GM19452 (cell line): Measurements from ENCODE around the gene ATXN1L.
"Not testable (repeated sequence)": the region's sequence is repeated elsewhere in the genome, so short reads cannot be mapped to it uniquely, and the experiment has no call there.

Experiments used
- ATAC-seq: cut with Tn5 transposase; IDR thresholded peaks from one replicate; pipeline ENCODE4 v1.9.1; 2021; ENCODE audit not compliant: unreplicated experiment

ATXN1L gene

DNA sequence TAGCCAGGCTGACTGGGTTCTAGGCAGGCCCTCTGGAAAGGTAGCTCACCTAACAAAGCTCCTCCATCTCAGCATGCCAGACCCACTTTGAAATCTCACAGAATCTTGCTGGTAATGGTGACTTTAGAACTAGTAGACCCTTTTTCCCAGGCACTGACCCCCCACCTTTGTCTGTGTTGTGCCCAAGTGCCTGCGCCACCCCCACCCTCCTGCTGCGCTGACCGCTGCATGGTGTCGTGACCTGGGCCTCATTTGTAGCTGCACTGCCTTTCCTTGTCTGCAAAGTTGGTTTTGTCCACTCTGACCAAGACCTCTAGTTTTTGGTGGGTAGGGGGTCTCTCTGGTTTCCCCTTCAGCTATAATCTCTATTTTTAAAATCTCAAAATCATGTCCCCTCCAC lies 6.8 kb downstream of the ATXN1L start:
- no peak for ATAC-seq

- peak; percentile 78 for ATAC-seq
Measured at GRCh38 chr16:71853413-71853812, 7.6 kb downstream of the ATXN1L start.

DNA sequence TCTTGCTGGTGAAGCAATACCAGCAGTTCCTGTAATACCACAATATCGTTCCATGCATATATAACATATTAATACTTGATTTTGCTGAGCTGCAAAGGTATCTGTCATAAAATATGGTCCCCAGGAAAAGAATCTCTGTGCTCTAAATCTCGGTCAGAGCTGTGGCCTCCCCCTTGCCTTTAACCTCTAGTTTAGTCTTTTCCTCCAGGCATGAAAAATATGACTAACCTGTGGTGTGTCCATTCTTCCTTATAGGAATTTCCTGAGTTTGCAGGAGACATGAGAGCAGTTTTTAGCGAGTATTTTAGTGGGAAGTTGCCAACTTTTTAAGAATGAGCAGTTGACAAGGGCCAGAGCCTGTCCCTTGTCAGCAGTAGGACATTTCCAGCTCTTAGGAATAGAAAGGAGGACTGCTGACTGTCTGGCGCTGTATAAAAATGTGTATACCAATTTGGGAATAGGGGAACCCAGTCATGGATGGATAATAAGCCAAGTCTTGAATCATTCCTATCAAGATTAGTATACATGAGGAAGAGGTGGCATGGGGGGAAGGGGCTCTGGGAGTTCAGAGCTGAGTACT lies 8.7 kb downstream of the ATXN1L start:
- ATAC-seq = no peak

DNA sequence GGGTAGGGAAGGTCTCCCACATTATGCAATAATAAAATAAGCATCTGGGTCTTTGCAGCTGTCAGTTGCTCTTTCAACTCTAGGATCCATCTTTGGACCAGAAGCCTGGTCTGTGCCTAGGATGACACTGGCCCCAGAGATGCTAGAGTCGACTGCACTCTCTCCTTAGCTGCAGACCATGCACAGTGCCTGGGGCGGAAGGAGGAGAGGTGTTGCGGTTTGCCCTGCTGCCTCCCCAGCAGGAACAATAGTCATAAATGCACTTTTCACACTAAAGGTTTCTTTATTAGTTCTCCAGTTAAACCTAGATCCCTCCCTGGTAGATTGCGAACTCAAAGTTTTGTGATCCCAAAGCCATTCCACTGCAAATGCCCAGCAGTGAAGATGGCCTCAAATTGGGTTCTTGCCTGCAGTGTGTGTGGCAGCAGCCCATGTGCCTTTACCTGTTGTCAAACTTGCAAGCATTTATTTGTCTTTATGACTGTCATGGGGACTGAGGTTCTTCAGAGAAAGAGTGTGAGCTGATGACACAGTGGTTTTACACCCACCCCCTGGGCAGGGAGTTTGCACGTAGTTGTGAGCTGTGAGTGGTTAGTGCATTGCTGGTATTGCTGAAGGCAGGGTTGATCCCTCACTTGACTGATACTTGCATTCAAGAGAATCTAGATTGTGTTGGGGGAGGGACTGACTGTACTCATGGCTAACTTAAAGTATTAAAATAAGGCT lies 10.3 kb downstream of the ATXN1L start:
- no peak for ATAC-seq

GRCh38 chr16:71859762-71860521 lies 14.2 kb downstream of the ATXN1L start:
- no peak for ATAC-seq

GRCh38 chr16:71863995-71864394 lies 18.2 kb downstream of the ATXN1L start:
- no peak for ATAC-seq

DNA sequence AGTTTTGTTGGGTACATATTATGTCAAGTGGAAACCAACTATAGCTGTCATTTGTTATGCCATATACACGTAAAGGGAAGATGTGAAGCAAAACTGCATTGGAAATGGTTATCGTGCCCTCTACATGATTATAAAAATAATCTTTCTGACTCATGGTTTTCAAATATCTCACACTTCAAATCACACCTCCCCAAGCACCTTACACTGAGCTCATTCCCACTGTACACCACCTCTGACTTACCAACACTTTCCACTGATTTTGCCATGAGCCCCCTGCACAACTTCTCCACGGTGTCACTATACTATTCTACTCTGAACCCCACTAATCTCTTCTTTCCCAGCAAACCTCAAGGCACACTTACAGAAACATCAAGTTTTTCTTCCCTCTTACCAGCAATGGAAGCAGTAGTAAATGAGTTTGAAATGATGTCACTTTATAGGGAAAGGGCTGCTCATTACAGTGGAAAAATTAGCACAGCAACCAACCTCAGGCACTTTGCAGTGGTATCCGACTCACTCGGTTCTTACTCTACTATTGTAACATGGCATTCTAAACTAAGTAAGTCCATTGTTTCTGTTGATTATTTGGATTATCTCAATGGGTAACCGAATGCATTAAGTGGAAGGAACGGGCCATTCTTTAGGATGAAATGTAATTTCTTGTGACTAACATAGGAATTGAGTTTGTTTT lies 19.5 kb downstream of the ATXN1L start:
- ATAC-seq = no peak

DNA sequence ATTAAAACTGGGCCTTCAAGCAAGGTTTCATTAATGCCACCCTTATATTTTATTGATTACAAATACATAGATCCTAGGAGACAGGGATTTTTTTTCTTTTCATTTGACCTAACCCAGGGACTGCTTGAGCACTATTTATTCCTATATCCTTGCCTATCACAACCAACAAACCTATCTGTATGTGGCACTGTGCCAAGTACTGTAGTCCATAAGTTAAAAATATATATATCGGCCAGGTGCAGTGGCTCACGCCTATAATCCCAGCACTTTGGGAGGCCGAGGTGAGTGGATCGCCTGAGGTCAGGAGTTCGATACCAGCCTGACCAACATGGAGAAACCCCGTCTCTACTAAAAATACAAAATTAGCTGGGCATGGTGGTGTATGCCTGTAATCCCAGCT lies 21.4 kb downstream of the ATXN1L start:
- not testable (repeated sequence) for ATAC-seq

- ATAC-seq = no peak
Measured at GRCh38 chr16:71867939-71868338, 22.2 kb downstream of the ATXN1L start.

DNA sequence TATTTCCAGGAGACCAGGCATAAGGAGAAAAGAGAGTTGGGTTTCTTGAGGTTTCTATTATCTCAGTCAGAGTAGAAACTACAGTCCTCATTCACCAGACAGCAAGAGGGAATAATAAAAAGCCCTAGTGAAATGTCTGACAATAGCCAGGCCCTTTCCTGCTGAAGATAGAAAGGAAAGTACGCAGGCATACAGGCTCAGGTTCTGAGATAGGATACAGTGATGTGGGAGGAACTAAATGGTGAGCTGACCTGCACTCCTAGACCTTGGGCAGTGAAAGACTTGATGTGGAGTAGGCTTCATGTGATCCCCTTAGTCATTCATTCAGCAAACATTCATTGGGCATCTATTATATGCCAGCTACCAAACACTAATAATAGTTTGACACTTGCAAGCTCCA lies 23.3 kb downstream of the ATXN1L start:
- no peak for ATAC-seq

- no peak for ATAC-seq
Measured at GRCh38 chr16:71870818-71871217, 25.0 kb downstream of the ATXN1L start.

DNA sequence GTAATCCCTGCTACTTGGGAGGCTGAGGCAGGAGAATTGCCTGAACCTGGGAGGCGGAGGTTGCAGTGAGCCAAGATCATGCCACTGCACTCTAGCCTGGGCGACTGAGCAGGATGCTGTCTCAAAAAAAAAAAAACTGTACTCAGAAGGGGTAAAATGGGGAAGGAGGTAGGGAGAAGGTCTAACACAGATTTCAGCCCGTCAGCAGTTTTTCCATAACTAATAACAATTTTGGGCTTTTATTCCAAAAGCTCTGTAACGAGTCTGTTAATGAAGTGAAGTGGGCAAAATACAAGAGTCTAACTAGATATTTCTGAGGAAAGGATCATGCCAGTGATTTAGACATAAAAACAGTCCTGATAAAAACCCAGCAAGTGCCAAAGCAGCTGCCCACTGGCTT lies 27.4 kb downstream of the ATXN1L start:
- ATAC-seq = no peak

DNA sequence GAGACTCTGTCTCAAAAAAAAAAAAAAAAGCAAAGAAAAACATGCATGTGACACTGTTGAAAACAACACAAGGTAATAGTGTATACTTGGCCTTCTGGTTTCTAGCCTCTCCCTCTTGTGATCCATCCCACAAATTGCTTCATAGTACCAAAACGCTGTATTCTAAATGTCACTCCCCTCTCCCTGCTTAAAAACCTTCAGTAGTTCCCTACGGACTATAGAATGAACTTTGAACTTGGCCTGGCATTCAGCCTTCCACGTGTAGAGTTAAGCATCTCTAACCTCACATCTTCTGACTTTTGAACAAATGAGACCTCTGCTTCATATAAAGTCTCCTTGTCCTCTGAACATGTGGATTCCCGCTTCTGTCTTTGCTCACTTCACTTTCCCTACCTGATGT lies 33.1 kb downstream of the ATXN1L start:
- ATAC-seq = no peak

DNA sequence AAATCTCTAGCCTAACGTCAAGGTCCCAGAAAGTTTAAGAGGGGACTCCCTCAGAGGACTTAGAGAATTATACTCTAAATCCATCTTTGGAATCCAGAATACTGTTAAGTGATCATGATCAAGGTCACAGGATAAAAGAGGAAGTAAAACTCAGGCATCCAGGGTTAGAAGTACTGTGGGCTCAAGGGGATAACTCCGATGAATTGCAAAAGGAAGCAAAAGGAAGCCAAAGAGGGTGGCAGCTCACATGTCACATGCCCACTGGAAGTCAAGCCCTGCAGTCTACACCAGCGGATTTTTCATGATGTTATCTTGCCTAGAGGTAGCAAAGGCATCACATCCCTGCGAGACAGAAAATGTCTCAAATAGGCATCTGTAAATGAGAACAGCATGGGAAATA lies 34.4 kb downstream of the ATXN1L start:
- no peak for ATAC-seq

DNA sequence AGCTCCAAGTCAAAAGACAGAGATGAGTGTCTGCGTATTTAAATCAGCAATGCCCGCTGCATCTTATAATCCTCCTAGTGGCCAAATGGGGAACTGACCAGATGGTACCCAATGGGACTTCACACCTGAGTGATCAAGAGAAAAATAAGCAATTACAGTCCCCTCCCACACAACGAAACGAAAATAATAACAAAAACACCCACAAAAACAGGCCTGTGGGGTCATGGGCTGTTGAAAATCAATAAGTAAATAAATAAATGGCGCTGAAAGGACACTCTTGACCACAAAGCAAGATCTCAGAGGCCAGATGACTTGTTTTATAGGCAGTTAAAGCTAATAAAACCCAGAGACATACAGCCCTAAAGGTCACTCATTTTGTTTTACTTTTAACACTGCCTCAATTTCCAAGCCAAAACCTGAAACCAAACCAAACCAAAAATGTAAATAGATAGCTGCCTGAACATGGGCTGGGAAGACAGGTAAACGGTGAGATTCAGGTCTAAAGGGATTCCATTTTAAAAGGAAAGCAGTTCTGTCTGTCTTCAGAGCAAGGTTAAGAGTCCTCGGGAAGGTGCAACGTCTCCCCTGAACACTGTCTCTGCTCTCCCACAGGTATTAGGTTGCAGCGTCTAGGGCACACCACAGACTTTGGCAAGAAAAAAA lies 36.9 kb downstream of the ATXN1L start:
- no peak for ATAC-seq

- ATAC-seq = peak; percentile 44
Measured at GRCh38 chr16:71883168-71883848, 37.5 kb downstream of the ATXN1L start.

DNA sequence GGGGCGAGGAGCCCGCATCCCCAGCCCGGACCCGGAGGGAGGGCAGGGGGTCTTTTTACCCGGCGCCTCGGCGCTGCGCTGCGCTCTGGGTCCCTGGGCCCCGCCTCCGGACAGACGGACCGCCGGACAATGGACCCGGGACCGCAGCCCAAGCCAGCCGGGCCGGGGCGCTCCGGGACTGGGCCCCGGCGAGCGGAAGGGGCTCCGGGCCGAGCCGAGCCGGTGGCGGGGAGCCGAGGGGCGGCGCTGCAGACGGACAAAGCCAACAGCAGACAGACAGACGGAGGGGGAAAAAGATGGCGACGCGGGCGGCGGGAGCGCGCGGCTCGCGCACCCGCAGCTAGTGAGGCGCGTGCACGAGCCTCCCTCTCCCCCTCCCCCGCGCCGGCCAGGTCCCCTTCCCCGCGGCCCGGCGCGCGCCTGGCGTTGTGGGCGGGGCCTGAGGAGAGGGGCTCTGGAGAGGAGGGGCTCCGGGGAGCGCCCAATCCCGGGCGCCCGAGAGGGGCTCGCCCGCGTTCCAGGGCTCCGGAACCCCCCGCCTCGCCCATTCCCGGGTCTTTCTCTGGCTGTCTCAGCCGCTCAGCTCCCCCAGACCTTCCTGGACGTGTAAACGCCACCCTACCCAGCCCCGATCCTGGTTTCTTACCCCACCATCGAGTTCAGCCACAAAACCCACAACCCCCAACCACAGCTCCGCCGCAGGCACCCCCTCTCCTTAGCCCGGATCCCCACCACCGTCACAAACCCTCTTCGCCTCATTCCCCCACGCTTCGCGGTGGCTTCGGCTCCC lies 38.3 kb downstream of the ATXN1L start, which contains the start of gene ZNF821:
Gene ZNF821 (minus strand): TSS at position 334 of the 790 bp plus-strand sequence. CDS start 4,236 bp downstream, outside the sequence.
- ATAC-seq = peak; percentile 60

- ATAC-seq = no peak
Measured at GRCh38 chr16:71885261-71885650, 39.5 kb downstream of the ATXN1L start.

GRCh38 chr16:71889147-71889546 lies 43.4 kb downstream of the ATXN1L start:
- no peak for ATAC-seq

- no peak for ATAC-seq
Measured at GRCh38 chr16:71893888-71894228, 48.1 kb downstream of the ATXN1L start.
